ENCODE data around the gene DOK7. TPM values are rescaled to one million over a fixed set of nuclear protein-coding genes. Genes with fewer than 3 reads are reported as not detected.

DOK7 gene
- total RNA-seq, 2 donors from 2014 or later: 8.8 to 36.7 TPM

DNA sequence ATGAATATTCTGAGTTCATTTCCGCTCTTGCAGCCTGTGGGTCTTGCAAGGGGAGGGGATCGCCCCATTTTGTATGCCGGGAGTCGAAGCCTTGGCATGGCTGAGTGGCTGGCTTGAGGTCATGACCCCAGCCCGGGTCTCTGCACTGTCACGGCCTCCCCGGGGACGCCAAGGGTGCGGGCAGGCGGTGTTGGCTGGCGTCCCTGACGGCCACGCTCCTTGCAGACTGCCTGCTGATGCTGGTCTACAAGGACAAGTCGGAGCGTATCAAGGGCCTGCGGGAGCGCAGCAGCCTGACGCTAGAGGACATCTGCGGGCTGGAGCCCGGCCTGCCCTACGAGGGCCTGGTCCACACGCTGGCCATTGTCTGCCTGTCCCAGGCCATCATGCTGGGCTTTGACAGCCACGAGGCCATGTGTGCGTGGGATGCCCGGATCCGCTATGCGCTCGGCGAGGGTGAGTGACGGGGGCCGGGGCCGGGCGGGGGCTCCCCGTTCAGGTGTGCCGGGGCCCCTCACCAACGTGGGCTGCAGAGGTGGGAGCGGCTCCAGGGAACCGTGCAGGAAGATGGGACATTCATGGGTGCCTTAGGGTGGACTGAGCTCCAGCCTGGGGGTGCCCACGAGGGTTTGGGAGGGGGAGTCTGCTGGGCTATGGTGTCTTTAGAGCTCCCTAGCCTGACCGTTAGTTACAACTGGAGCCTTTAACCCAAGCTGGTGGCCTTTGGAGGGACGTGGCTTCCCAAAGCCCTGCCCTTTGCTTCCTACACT lies 10.3 kb downstream of the DOK7 start:
- Histone ChIP-seq H3K9me3 (no peaks in the 10 kb centered on the region), H3K27me3 (replicated peaks; ENCODE audit: insufficient read depth) (no peaks in the 10 kb centered on the region), H3K27ac (no peak overlapping the region), H3K4me3 (no peak overlapping the region), H3K4me1 (ENCODE audit: control insufficient read depth in 1 of 2, low read depth in 2 of 2) (no peaks in the 10 kb centered on the region), H3K36me3 (no peaks in the 10 kb centered on the region)
- ATAC-seq (ENCODE audit: insufficient number of reproducible peaks, low FRiP score, low read depth): no peak
- no peak for DNase-seq (ENCODE audit: low spot score)
- TF ChIP-seq, protein P1, sequence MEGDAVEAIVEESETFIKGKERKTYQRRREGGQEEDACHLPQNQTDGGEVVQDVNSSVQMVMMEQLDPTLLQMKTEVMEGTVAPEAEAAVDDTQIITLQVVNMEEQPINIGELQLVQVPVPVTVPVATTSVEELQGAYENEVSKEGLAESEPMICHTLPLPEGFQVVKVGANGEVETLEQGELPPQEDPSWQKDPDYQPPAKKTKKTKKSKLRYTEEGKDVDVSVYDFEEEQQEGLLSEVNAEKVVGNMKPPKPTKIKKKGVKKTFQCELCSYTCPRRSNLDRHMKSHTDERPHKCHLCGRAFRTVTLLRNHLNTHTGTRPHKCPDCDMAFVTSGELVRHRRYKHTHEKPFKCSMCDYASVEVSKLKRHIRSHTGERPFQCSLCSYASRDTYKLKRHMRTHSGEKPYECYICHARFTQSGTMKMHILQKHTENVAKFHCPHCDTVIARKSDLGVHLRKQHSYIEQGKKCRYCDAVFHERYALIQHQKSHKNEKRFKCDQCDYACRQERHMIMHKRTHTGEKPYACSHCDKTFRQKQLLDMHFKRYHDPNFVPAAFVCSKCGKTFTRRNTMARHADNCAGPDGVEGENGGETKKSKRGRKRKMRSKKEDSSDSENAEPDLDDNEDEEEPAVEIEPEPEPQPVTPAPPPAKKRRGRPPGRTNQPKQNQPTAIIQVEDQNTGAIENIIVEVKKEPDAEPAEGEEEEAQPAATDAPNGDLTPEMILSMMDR (IDR thresholded peaks at IDR 0.05): no peak

GRCh38 chr4:3473996-3474765 lies 11.1 kb downstream of the DOK7 start:
- no peak for ATAC-seq (ENCODE audit: insufficient number of reproducible peaks, low FRiP score, low read depth)
- no peak overlapping the region for H3K4me3 ChIP-seq
- H3K4me1 ChIP-seq (ENCODE audit: control insufficient read depth in 1 of 2, low read depth in 2 of 2): no peaks in the 10 kb centered on the region
- no peak for DNase-seq (ENCODE audit: low spot score)
- H3K27me3 ChIP-seq (replicated peaks; ENCODE audit: insufficient read depth): no peaks in the 10 kb centered on the region
- H3K9me3 ChIP-seq: no peaks in the 10 kb centered on the region
- no peaks in the 10 kb centered on the region for H3K36me3 ChIP-seq
- H3K27ac ChIP-seq: no peak overlapping the region
- TF ChIP-seq, protein P1 (IDR thresholded peaks at IDR 0.05): no peak

DNA sequence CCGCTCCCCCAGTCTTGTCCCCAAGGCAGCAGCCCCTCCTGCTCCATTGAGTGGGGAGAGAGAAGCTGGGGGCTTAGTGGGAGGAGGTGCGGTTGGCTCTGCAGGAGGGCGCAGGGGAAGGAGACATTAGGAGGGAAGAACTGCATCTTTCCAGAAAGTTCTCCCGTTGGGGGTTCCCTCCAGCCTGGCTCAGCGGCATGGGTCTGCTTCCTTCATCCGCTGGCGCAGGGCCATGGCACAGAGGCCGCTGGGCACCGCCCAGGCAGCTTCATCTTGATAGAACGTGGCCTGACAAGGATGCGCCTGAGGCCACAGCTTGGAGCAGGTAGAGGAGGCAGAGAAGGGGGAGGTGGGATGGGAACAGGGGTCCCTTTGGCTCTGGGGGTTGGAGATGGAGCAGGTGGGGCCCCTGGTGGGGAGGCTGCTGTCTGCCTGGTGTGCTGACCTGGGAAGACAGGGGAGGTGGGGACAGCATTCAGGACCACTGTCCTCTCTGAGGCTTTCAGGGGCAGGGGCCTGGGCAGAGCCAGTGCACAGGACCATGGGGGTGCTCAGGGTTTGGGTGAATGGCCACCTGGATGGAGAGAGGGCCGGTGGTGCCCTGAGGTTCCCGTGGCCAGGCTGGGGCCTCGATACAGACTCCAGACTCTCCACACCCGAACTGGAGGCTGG lies 12.1 kb downstream of the DOK7 start:
- H3K9me3 ChIP-seq: no peaks in the 10 kb centered on the region
- DNase-seq (ENCODE audit: low spot score): no peak
- no peaks in the 10 kb centered on the region for H3K4me1 ChIP-seq (ENCODE audit: control insufficient read depth in 1 of 2, low read depth in 2 of 2)
- TF ChIP-seq, protein P1 (IDR thresholded peaks at IDR 0.05): no peak
- no peak for ATAC-seq (ENCODE audit: insufficient number of reproducible peaks, low FRiP score, low read depth)
- no peak overlapping the region for H3K4me3 ChIP-seq
- H3K27ac ChIP-seq: no peak overlapping the region
- no peaks in the 10 kb centered on the region for H3K27me3 ChIP-seq (replicated peaks; ENCODE audit: insufficient read depth)
- no peaks in the 10 kb centered on the region for H3K36me3 ChIP-seq

- Histone ChIP-seq H3K27me3 (replicated peaks; ENCODE audit: insufficient read depth) (no peaks in the 10 kb centered on the region), H3K9me3 (no peaks in the 10 kb centered on the region), H3K4me1 (ENCODE audit: control insufficient read depth in 1 of 2, low read depth in 2 of 2) (peaks cover 0 to 3% of the 10 kb centered on the region in 2 donors), H3K4me3 (no peak overlapping the region), H3K36me3 (no peaks in the 10 kb centered on the region), H3K27ac (no peak overlapping the region)
- ATAC-seq (ENCODE audit: insufficient number of reproducible peaks, low FRiP score, low read depth): no peak
- TF ChIP-seq, protein P1 (IDR thresholded peaks at IDR 0.05): no peak
- no peak for DNase-seq (ENCODE audit: low spot score)
These were observed 12.7 kb downstream of the DOK7 start for GRCh38 chr4:3475713-3476260.

DNA sequence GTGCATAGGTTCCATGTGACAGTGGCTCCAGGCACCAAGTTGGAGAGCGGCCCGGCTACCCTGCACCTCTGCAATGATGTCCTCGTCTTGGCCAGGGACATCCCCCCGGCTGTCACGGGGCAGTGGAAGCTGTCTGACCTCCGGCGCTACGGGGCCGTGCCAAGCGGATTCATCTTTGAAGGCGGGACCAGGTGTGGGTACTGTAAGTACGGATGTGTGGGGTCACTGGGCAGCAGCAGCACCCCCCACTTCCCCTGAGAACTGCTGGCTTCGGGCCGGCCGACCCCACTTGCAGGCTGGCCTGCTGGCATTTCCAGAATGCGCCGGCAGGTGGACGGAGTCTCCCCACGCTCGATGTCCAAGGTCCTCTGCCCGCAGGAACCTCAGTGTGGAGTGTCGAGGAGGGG lies 13.2 kb downstream of the DOK7 start:
- no peak for ATAC-seq (ENCODE audit: insufficient number of reproducible peaks, low FRiP score, low read depth)
- H3K27ac ChIP-seq: no peak overlapping the region
- peaks cover 0 to 5% of the 10 kb centered on the region in 2 donors for H3K4me1 ChIP-seq (ENCODE audit: control insufficient read depth in 1 of 2, low read depth in 2 of 2)
- H3K4me3 ChIP-seq: no peak overlapping the region
- no peaks in the 10 kb centered on the region for H3K36me3 ChIP-seq
- TF ChIP-seq, protein P1 (IDR thresholded peaks at IDR 0.05): no peak
- H3K9me3 ChIP-seq: no peaks in the 10 kb centered on the region
- DNase-seq (ENCODE audit: low spot score): no peak
- no peaks in the 10 kb centered on the region for H3K27me3 ChIP-seq (replicated peaks; ENCODE audit: insufficient read depth)
